HG02981 (cell line): ENCODE results near the gene ZNF764.
"Not testable (repeated sequence)": the region's sequence is repeated elsewhere in the genome, so short reads cannot be mapped to it uniquely, and the experiment has no call there.

Source experiments
- ATAC-seq: cut with Tn5 transposase; IDR thresholded peaks from one replicate; pipeline ENCODE4 v1.9.1; 2021; ENCODE audit warnings: mild to moderate bottlenecking, moderate library complexity; ENCODE audit not compliant: unreplicated experiment

ZNF764 gene

DNA sequence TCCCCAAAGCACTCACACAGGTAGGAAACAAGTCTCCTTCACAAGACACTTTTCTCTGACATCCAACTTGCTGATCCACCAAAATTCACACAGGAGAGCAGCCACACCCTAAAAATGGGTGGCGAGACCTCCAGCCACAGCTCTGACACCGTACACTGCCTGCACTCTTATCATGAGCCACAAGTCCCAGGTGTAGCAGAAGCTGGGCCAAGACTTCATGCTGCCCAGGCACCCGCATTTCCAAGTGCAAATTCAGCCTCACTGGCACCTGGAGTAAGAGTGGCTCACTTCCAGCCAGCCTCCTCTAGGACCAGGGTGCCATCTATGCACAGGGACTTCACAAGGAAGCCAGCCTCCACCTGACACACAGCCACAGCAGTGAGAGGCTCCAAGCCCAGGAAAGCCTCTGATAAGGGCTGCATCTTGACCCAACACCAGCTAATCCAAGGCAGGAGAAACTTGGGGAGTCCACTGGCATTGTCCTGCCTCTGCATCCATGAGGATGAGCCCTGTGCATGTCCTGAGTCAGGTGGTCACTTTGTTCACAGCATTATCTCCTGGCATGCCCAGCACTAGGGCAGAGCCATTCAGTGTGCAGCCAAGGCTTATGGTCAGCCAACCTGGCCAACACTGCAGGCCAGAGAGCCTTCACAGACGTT is 29.2 kb downstream of the ZNF764 start:
- ATAC-seq: no peak

DNA sequence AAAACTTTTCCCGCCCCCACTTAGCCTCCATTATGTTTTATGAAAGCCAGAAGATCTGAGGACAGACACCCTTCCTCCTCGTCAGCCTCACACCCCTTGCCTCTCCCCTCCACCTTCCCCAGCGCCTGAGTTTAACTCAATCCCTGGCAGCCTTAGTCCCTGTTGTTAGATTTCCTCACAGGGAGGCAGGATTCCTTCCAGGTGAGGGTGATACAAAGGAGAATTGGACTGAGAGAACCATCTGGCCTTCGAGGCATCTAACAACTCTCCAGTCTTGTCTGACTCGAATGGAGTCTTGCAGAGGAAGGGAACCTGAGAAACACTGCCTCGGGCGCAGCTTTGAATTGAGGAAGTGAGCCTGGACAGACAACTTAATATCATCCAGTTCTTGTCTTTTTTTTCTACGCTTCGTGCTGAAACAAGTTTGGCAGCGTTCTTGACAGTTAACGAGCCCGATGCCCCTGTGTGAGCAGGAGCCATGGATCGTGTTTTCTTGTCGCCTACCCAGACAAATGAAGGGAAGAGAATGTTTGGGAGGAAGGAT is 30.5 kb downstream of the ZNF764 start:
- peak; percentile 16 for ATAC-seq

DNA sequence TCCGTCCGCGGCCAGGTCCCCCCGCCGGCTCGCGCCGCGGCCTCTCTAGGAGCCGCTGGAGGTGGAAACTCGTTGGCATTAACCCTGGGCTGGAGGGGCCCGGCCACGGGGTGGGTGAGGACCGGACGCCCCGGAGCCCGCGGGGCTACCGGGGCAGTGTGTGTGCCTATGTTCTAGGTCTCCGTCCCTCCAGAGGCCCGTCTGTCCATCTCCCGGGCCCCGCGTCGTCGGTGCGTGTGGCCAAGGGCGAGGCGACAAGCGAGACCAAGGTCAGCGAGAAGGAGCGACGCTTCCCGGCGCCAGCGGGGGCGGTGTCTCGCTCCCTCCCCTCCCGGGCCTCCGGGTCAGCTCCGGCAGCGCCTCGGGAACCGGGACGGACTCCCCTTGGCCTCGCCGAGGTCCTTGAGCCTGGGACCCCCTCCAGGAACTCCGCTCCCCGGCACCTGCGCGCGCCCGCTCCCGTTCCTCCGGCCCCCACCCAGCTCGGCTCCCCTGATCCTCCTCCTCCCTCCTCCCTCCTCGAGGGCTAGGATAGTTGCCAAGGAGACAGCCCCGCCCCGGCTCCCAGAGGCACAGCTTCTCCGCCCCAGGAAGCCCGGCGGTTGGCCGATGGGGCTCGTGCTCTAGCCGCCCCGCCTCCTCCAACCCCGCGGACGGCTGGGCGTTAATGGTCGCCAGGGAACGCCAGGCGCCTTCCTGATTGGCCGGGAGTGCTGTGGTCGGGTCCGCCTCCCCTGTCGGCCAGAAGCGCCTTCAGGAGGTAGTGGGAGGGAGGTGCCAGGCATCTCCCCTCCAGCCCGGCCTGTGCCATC is 31.1 kb downstream of the ZNF764 start:
- ATAC-seq: peak; percentile 72

DNA sequence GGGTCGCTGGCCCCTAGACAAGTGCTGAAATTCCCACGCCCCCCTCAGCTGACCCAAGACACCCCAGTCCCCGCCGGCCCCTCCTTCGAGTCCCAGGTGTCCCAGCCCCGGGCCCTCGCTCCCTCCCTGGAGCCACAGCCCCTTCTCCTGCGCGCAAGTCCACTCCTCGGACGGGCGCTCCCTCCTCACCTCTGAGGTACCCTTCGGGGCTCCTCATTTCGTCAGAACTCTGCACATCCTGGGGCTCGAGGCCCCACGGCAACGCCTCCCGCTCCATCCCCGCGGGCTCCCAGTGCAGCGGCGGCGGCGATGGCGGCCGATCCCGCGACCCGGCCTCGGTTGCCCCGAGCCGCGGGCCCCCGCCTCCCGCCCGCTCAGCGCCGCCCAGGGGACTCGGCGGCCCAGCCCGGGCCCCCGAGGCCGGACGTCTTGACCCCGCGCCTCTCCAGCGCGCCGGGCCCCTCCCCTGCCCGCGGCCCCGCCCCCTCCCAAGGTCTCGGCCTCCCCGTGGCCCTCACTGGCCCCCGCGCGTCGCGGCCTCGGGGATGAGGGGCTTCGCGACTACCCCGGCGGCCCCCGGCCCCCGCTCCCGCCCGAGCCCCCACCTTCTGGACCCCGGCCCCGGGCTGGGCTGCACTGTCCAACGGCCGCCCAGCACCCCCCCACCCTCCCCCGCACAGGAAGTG is 31.9 kb downstream of the ZNF764 start, which contains the start of gene ZNF768:
ZNF768 (minus strand) TSS at position 430 of the 686 bp plus-strand sequence; CDS start at position 277, 153 bp downstream.
- peak; percentile 19 for ATAC-seq

DNA sequence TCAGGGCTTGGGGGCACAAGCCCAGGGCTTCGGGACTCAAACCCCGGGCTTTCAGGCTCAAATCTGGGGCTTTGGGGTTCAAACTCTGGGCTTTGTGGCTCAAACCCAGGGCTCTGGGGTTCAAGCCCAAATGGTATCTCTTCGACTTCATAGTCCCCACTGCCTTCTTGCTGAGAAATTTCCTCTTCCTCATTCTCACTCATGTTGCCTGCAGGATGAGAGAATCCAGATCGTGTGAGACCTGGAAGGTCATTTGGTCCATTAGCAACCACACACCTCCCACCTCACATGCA is 32.4 kb downstream of the ZNF764 start:
- ATAC-seq: no peak

DNA sequence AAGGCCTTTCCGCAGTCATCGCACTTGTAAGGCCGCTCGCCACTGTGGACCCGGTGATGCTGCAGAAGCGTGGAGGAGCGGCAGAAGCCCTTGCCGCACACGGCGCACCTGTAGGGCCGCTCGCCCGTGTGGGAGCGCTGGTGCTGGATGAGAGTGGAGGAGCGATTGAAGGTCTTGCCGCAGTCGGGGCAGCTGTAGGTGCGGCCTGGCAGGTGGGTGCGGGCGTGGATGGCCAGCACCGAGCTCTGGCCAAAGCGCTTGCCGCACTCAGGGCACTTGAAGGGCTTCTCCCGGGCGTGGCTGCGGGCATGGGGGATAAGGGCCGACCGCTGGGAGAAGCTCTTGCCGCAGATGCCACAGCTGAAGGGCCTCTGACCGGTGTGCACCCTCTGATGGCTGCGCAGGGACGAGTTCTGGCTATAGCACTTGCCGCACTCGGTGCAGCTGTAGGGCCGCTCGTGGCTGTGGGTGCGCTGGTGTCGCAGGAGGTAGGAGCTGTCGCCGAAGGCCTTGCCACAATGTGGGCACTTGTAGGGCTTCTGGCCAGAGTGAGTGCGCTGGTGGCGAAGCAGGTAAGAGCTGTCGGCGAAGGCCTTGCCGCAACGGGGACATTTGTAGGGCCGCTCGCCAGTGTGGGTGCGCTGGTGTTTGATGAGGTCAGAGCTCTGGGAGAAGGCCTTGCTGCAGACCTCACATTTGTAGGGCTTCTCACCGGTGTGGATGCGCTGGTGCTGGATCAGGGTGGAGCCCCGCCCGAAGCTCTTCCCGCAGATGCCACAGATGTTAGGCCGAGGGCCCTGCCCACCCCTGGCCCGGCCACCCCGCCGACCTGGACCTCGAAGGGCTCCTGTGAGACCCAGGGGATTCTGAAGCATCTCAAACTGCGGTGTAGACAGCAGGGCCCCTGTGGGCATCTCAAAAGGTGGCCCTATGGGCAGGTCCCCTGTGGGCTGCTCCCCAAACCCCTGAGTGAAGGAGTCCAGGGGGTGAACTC is 33.3 kb downstream of the ZNF764 start:
- no peak for ATAC-seq

DNA sequence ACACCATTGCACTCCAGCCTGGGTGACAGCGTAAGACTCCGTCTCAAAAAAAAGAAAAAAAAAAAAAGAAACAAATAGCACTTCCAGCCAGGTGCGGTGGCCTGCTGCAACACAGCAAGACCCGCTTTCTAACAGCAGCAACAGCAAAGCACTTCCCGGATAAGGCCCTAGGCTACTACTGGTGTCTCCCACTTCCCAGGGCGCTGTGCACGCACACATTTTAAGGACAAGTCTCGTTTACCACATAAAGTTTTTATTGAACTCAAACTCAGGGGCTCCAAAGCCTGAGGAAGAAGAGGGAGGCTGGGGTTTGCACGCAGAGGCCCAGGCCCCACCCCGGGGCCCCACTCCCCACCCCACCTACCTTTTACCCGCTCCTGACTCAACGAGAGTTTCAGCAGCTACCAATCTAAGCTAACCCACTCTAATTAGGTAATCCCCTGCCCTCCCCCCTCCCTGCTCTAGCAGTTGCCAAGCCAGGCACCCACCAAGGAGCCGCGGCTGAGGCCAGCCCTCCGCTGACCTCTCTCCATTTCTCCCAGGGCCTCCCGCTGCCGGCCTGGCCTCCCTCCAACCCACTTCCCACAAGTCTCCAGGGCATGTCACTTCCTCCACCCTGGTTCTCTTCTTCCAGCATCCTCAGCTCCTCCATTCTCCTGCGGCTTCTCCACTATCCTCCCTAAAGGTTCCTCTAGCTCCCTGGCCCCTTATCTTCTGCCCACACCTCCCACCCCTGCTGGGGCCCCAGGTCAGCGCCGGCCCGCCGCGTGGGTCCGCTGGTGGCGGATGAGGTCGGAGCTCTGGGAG is 34.2 kb downstream of the ZNF764 start:
- ATAC-seq: no peak

DNA sequence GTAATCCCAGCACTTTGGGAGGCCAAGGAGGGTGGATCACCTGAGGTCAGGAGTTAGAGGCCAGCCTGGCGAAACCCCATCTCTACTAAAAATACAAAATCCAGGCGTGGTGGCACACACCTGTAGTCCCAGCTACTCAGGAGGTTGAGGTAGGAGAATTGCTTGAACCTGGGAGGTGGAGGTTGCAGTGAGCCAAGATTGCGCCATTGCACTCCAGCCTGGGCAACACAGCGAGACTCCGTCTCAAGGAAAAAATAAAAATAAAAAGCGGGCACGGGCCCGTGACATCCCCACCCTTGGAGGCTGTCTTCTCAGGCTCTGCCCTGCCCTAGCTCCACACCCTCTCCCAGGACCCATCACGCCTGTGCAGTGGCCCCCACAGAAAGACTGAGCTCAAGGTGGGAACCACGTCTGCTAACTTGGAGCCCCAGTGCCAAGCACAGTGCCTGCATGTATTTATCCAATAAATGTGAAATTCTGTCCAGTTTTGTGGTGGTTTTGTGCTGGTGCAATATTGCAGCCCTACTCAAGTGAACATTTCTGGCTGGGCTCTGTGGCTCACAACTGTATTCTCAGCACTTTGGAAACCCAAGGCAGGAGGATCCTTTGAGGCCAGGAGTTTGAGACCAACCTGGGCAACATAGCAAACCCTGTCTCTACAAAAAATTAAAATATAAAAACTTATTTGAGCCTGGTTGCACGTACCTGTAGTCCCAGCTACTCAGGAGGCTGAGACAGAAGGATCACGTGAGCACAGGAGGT is 35.3 kb downstream of the ZNF764 start:
- ATAC-seq: not testable (repeated sequence)

DNA sequence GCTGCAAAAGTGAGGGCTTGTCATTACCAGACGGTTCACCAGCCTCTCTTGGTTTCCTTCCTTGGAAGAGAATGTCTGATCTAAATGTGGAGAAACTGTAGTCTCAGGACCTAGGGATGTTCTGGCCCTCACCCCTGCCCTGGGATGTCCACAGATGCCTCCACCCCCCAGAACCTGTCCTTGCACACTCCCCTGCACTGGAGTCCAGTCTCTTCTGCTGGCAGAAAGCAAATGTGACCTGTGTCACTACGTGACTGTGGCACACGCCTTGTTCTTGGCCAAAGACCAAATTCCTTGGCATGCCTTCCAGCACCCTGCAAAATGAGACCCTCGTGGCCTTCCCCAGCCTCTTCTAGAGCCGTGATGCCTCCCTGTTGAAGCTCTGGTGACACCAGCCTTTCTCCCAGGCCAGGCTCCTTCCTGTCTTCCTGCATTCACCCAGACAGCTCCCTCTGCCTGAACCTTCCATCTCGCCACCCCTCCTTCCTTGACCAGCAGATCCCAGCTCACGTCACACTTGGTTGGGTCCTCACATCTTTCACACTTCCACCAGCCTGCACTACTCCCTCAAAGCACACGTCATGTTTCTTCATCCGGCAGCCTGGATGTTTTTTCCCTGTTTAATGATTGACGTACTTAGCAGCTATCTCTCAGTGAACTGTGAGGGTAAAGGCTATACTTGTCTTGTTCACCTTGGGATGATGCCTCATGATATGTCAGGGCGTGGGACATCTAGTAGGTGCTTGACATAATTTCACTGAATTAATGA is 36.1 kb downstream of the ZNF764 start:
- ATAC-seq: no peak

DNA sequence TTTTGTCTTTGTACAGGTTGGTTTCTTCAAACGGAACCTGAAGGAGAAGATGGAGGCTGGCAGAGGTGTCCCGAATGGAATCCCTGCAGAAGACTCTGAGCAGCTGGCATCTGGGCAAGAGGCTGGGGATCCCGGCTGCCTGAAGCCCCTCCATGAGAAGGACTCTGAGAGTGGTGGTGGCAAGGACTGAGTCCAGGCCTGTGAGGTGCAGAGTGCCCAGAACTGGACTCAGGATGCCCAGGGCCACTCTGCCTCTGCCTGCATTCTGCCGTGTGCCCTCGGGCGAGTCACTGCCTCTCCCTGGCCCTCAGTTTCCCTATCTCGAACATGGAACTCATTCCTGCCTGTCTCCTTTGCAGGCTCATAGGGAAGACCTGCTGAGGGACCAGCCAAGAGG is 36.7 kb downstream of the ZNF764 start:
- no peak for ATAC-seq

DNA sequence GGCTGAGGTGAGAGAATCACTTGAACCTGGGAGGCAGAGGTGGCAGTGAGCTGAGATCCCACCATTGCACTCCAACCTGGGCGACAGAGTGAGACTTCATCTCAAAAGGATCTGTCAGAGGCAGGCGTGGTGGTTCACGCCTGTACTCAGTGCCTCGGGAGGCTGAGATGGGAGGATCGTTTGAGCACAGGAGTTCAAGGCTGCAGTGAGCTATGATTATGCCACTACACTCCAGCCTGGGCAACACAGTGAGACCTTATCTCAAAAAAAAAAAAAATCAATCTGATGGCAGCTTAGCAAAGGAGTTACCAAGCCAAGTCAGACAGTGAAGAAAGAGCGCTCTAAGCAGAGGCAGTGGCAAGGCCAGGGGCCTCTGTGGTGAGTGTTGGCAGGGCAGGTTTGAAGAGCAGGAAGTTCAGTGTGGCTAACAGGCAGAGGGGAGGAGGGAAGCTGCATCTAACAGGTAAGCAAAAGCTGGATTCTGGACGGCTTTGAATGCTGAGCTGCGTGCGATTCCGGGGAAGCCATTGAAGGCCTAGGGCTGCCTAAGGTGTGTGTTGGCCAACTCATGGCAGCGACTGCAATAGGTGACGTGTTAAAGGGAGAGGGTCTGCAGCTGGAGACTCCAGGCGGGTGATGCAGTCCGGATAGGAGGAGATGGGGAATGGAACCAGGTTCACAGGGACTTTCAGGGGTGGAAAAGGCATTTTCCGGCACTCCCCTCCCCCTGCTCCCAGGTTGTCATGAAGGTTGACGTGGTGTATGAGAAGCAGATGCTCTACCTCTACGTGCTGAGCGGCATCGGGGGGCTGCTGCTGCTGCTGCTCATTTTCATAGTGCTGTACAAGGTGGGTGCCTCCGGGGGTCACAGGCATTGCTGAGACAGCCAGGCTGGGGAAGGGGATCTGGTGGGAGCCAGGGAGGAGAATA is 38.8 kb downstream of the ZNF764 start:
- no peak for ATAC-seq

DNA sequence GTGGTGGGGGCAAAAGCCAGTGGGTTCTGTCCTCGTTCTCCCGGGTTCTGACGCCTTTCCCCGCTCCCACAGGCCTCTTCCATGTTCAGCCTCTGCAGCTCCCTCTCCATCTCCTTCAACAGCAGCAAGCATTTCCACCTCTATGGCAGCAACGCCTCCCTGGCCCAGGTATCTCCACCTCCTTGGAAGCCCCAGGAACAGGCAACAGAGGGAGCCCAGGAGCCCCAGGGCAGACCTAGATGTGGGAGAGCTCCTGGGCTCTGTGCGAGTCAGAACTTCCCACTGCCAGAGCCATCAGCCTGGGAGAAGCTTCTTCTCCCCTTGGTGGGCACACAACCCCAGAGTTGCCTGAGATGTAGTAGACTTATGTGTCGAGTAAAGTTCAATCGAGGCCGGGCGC is 39.6 kb downstream of the ZNF764 start:
- no peak for ATAC-seq

DNA sequence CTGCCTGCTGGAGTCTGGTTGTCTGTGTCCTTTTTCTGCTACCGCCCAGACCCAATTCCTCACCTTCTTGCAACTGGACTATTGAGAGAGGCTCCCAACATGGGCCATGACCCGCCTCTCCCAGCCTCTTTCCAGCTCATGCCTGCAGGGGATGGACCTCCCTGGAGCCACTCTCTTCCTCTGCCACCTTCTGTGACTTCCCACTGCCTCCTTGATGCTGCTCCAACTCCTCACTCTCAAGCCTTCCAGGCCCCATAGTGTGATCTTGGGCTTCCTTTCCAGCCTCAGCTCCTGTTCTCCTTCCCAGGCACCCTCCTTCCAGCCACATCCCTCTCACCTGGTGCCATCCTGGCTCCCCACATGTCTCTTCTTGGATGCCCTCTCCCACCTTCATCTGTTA is 42.9 kb downstream of the ZNF764 start:
- ATAC-seq: no peak

DNA sequence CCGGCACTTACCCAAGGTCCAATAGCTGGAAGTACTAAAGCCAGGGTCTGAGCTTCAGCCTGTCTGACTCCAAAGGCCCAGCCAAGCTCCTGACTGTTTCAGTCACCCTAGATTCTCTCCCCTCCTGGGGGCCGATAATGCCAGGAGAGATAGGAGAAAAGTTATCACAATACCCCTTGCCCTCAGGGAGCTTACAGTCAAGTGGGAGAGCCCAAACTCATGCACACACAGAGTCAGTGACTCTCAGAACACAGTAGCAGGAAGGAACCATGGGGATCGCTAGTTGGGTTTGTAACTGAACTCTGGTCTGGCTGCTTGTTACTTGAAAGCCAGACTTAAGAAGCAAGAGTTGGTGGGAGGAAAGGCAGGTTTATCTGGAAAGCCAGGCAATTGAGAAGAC is 46.7 kb downstream of the ZNF764 start:
- ATAC-seq: no peak

DNA sequence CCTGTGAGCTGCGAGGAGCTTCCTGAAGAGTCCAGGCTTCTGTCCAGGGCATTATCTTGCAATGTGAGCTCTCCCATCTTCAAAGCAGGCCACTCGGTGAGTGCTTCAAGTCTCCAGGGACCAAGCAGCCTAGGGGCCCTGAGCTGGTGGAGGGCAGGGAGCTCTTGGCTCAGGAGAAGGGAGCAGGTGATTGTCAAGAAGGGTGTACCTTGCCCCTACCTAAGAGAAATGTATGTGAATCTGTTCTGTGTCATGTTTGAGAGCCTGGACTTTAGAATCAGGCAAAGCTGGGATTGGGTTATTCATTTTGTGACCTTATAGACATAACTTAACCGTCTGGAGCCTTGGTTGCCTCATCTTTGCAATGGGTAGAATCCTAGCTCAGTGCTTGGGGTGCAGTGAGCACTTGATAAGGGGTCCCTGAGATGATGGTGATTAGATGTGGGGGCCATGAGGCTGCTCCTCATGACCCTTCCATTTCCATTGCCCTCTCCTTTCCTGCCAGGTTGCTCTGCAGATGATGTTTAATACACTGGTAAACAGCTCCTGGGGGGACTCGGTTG is 47.7 kb downstream of the ZNF764 start:
- no peak for ATAC-seq

DNA sequence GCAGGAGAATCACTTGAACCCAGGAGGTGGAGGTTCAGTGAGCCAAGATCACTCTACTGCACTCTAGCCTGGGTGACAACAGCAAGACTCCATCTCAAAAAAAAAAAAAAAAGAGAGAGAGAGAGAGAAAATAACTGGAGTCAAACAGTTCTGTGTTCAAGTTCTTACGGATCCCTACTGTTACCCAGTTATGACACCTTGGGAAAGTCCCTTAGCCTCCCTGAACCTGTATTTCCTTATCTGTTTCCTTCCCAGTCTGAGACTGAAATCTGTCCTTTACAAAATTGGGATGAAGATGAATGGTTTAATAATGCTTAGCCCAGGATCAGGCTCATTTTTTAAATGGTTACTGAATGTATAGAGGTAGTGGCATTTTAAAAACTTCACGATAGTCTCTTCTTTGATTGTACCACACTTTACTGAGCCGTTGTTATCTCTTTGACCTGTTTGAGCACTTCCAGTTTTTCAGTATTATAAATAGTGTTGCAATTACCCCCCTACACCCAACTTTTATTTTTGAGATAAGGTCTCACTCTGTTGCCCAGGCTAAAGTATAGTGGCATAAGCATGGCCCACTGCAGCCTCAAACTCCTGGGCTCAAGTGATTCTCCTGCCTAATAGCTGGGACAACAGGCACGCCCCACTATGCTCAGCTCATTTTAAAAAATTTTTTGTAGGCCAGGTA is 49.0 kb downstream of the ZNF764 start:
- ATAC-seq: no peak
